H9 (cell line): ENCODE results near the gene CCDC187. TPM values are rescaled to one million over a fixed set of nuclear protein-coding genes. Genes with fewer than 3 reads are reported as not detected.

ENCODE experiments used
- DNase-seq: peaks from one replicate; pipeline ENCODE4 v3.0.0-alpha.2; 2017
- H2AFZ ChIP-seq: one replicate; pipeline ENCODE4 v1.6.1; 2013; ENCODE audit warnings: mild to moderate bottlenecking, low read length, control low read depth, moderate library complexity
- H2AK5ac ChIP-seq: 2 replicates; pipeline ENCODE4 v1.6.1; 2013; ENCODE audit warnings: low read length, control low read depth, mixed read lengths; ENCODE audit not compliant: insufficient read length
- H2BK120ac ChIP-seq: one replicate; pipeline ENCODE4 v1.6.1; 2013; ENCODE audit warnings: low read depth, mild to moderate bottlenecking, low read length, control low read depth, inconsistent platforms; ENCODE audit not compliant: poor library complexity, severe bottlenecking
- H2BK12ac ChIP-seq: 2 replicates; pipeline ENCODE4 v1.6.1; 2013; ENCODE audit warnings: low read length, control low read depth, mixed read lengths, low read depth; ENCODE audit not compliant: insufficient read length
- H2BK15ac ChIP-seq: 2 replicates; pipeline ENCODE4 v1.6.1; 2013; ENCODE audit warnings: low read depth, low read length, control low read depth
- H2BK20ac ChIP-seq: one replicate; pipeline ENCODE4 v1.6.1; 2013; ENCODE audit warnings: low read depth, mild to moderate bottlenecking, low read length, control low read depth, inconsistent platforms; ENCODE audit not compliant: poor library complexity, severe bottlenecking
- H2BK5ac ChIP-seq: 2 replicates; pipeline ENCODE4 v1.6.1; 2013; ENCODE audit warnings: low read length, control low read depth, mixed read lengths; ENCODE audit not compliant: insufficient read length
- H3K14ac ChIP-seq: 2 replicates; pipeline ENCODE4 v1.6.1; 2013; ENCODE audit warnings: low read length, control low read depth; ENCODE audit not compliant: insufficient read depth
- H3K18ac ChIP-seq: 2 replicates; pipeline ENCODE4 v1.6.1; 2013; ENCODE audit warnings: low read depth, mild to moderate bottlenecking, mixed read lengths, low read length, control low read depth; ENCODE audit not compliant: insufficient read length
- H3K23ac ChIP-seq: 2 replicates; pipeline ENCODE4 v1.6.1; 2013; ENCODE audit warnings: low read length, control low read depth, mixed read lengths, low read depth; ENCODE audit not compliant: insufficient read length
- H3K23me2 ChIP-seq: 2 replicates; pipeline ENCODE4 v1.6.1; 2013; ENCODE audit warnings: low read depth, mild to moderate bottlenecking, mixed read lengths, low read length, control low read depth; ENCODE audit not compliant: insufficient read length, poor library complexity, severe bottlenecking
- H3K27ac ChIP-seq: 2 replicates; pipeline ENCODE4 v1.5.1; 2013; ENCODE audit warnings: low read length, control low read depth, mixed read lengths, low read depth; ENCODE audit not compliant: insufficient read length
- H3K27me3 ChIP-seq: 2 replicates; pipeline ENCODE4 v1.6.1; 2013; ENCODE audit warnings: low read length, control low read depth, inconsistent platforms; ENCODE audit not compliant: insufficient read depth
- H3K4ac ChIP-seq: 2 replicates; pipeline ENCODE4 v1.6.1; 2013; ENCODE audit warnings: low read depth, mild to moderate bottlenecking, control low read depth, inconsistent platforms, low read length, moderate library complexity
- H3K4me1 ChIP-seq: 2 replicates; pipeline ENCODE4 v1.6.1; 2013; ENCODE audit warnings: low read length, control low read depth, inconsistent platforms; ENCODE audit not compliant: insufficient read depth
- H3K4me2 ChIP-seq: 2 replicates; pipeline ENCODE4 v1.6.1; 2013; ENCODE audit warnings: low read length, control low read depth, mixed read lengths; ENCODE audit not compliant: insufficient read length, insufficient read depth
- H3K56ac ChIP-seq: 2 replicates; pipeline ENCODE4 v1.6.1; 2013; ENCODE audit warnings: low read depth, mild to moderate bottlenecking, mixed read lengths, low read length, control low read depth; ENCODE audit not compliant: insufficient read length
- H3K79me1 ChIP-seq: 2 replicates; pipeline ENCODE4 v1.6.1; 2013; ENCODE audit warnings: low read depth, mild to moderate bottlenecking, moderate library complexity, low read length, control low read depth, inconsistent platforms; ENCODE audit not compliant: insufficient read depth, poor library complexity, severe bottlenecking
- H3K79me2 ChIP-seq: 2 replicates; pipeline ENCODE4 v1.6.1; 2013; ENCODE audit warnings: low read length, control low read depth, inconsistent platforms; ENCODE audit not compliant: insufficient read depth
- H3K9ac ChIP-seq: 2 replicates; pipeline ENCODE4 v1.6.1; 2013; ENCODE audit warnings: low read length, control low read depth, mixed read lengths; ENCODE audit not compliant: insufficient read length; ENCODE audit errors: extremely low read depth
- H3K9me3 ChIP-seq: one replicate; pipeline ENCODE4 v1.6.1; 2013; ENCODE audit warnings: low read depth, low read length, inconsistent platforms; ENCODE audit not compliant: control insufficient read depth
- H3T11ph ChIP-seq: one replicate; pipeline ENCODE4 v1.6.1; 2013; ENCODE audit warnings: mild to moderate bottlenecking, low read length, control low read depth, inconsistent platforms
- H4K20me1 ChIP-seq: one replicate; pipeline ENCODE4 v1.6.1; 2013; ENCODE audit not compliant: control insufficient read depth, insufficient read length, insufficient read depth
- H4K5ac ChIP-seq: 2 replicates; pipeline ENCODE4 v1.6.1; 2013; ENCODE audit warnings: low read depth, mild to moderate bottlenecking, mixed read lengths, low read length, control low read depth; ENCODE audit not compliant: insufficient read length
- H4K8ac ChIP-seq: replicated peaks from 2 replicates; pipeline ENCODE4 v1.6.1; 2013; ENCODE audit warnings: low read length, control low read depth, mixed read lengths, low read depth; ENCODE audit not compliant: insufficient read length
- H4K91ac ChIP-seq: 2 replicates; pipeline ENCODE4 v1.6.1; 2013; ENCODE audit warnings: low read depth, mild to moderate bottlenecking, moderate library complexity, mixed read lengths, low read length, control low read depth; ENCODE audit not compliant: insufficient read length
- H3K27ac Mint-ChIP-seq, 3 experiments: 2 replicates in 2 of 3; 3 replicates in 1 of 3; pipeline ENCODE4 v1.8.0; 2020 to 2021; ENCODE audit warnings: mixed read lengths in 3 of 3, mild to moderate bottlenecking in 1 of 3, moderate library complexity in 1 of 3
- H3K27me3 Mint-ChIP-seq: 2 replicates; pipeline ENCODE4 v1.8.0; 2021; ENCODE audit warnings: low read depth, mild to moderate bottlenecking, moderate library complexity, mixed read lengths
- H3K36me3 Mint-ChIP-seq, 3 experiments: 2 replicates in 2 of 3; 3 replicates in 1 of 3; pipeline ENCODE4 v1.8.0; 2020 to 2021; ENCODE audit warnings: low read depth in 3 of 3, mixed read lengths in 3 of 3; ENCODE audit not compliant: insufficient read depth in 1 of 3
- H3K4me1 Mint-ChIP-seq, 2 experiments: 2 replicates each; pipeline ENCODE4 v1.8.0; 2020; ENCODE audit warnings: mixed read lengths in 2 of 2
- H3K4me3 Mint-ChIP-seq, 2 experiments: 2 replicates in 1 of 2; 3 replicates in 1 of 2; pipeline ENCODE4 v1.8.0; 2020 to 2021; ENCODE audit warnings: mild to moderate bottlenecking in 2 of 2, mixed read lengths in 2 of 2, moderate library complexity in 1 of 2
- H3K9me3 Mint-ChIP-seq, 2 experiments: 2 replicates in 1 of 2; 3 replicates in 1 of 2; pipeline ENCODE4 v1.8.0; 2020; ENCODE audit warnings: mild to moderate bottlenecking in 2 of 2, mixed read lengths in 2 of 2, moderate library complexity in 1 of 2
- WGBS: extraction: QIAGEN DNeasy Blood & Tissue Kit; methylation state at CpG from one replicate; pipeline ENCODE4 v1.1.7; 2013; ENCODE audit warnings: missing lambda C conversion rate, low lambda C conversion rate, mixed read lengths; ENCODE audit not compliant: insufficient read length; ENCODE audit errors: extremely low coverage; 5-methylcytosine and 5-hydroxymethylcytosine counted together
- total RNA-seq: library from RNA; stranded (reverse); gene quantifications from 2 replicates; pipeline ENCODE4 v1.2.1, GENCODE V29; 2021
- TF ChIP-seq, protein P1 (sequence below): fragments of 200-600 bp; sonication (generic); conservative IDR thresholded peaks from 3 replicates; pipeline ENCODE4 v1.8.0; 2021; ENCODE audit warnings: antibody characterized with exemption, mild to moderate bottlenecking

CCDC187 gene
- total RNA-seq, 1 experiment from 2014 or later = 0.07 TPM

GRCh38 chr9:136252281-136252680, 51.6 kb downstream of the CCDC187 start:
- H3K79me1 ChIP-seq = no peaks in the 10 kb centered on the region
- H2AFZ ChIP-seq = no peak overlapping the region
- no peaks in the 10 kb centered on the region for H3K9me3 Mint-ChIP-seq
- no peak overlapping the region for H4K8ac ChIP-seq
- peaks cover 11 to 19% of the 10 kb centered on the region in 2 experiments for H3K4me1 Mint-ChIP-seq
- H3K27ac Mint-ChIP-seq = no peak overlapping the region
- no peaks in the 10 kb centered on the region for H4K20me1 ChIP-seq
- no peak overlapping the region; the same call in 1 of the 2 replicates for H3K14ac ChIP-seq
- H3T11ph ChIP-seq = no peak overlapping the region
- H2AK5ac ChIP-seq = no peak overlapping the region
- H3K23ac ChIP-seq = no peak overlapping the region
- H3K9me3 ChIP-seq = no peaks in the 10 kb centered on the region
- DNase-seq = no peak
- no peak overlapping the region for H3K4ac ChIP-seq
- H3K4me2 ChIP-seq = no peak overlapping the region
- H3K18ac ChIP-seq = no peak overlapping the region
- H3K4me1 ChIP-seq = no peaks in the 10 kb centered on the region
- no peak overlapping the region for H4K5ac ChIP-seq
- TF ChIP-seq, protein P1, sequence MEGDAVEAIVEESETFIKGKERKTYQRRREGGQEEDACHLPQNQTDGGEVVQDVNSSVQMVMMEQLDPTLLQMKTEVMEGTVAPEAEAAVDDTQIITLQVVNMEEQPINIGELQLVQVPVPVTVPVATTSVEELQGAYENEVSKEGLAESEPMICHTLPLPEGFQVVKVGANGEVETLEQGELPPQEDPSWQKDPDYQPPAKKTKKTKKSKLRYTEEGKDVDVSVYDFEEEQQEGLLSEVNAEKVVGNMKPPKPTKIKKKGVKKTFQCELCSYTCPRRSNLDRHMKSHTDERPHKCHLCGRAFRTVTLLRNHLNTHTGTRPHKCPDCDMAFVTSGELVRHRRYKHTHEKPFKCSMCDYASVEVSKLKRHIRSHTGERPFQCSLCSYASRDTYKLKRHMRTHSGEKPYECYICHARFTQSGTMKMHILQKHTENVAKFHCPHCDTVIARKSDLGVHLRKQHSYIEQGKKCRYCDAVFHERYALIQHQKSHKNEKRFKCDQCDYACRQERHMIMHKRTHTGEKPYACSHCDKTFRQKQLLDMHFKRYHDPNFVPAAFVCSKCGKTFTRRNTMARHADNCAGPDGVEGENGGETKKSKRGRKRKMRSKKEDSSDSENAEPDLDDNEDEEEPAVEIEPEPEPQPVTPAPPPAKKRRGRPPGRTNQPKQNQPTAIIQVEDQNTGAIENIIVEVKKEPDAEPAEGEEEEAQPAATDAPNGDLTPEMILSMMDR = no peak
- H2BK12ac ChIP-seq = no peak overlapping the region
- no peak overlapping the region for H2BK20ac ChIP-seq
- H3K4me3 Mint-ChIP-seq = no peak overlapping the region
- no peak overlapping the region for H4K91ac ChIP-seq
- H2BK15ac ChIP-seq = no peak overlapping the region
- H3K23me2 ChIP-seq = no peaks in the 10 kb centered on the region
- H3K27me3 ChIP-seq = no peaks in the 10 kb centered on the region
- WGBS = no CpG with 5 or more reads among the region's 29 CpGs
- H3K27me3 Mint-ChIP-seq = peaks cover 5% of the 10 kb centered on the region
- H3K79me2 ChIP-seq = no peaks in the 10 kb centered on the region
- no peaks in the 10 kb centered on the region for H3K36me3 Mint-ChIP-seq
- H2BK5ac ChIP-seq = no peak overlapping the region
- H3K27ac ChIP-seq = no peak overlapping the region
- H3K9ac ChIP-seq = no peak overlapping the region
- no peak overlapping the region for H3K56ac ChIP-seq
- no peak overlapping the region for H2BK120ac ChIP-seq
